GM21360 (cell line): ENCODE measurements around the gene PHKG1.
"Not testable (repeated sequence)": the region's sequence is repeated elsewhere in the genome, so short reads cannot be mapped to it uniquely, and the experiment has no call there.

ENCODE experiments used
- ATAC-seq: cut with Tn5 transposase; IDR thresholded peaks from one replicate; pipeline ENCODE4 v1.9.1; 2021; ENCODE audit warnings: mild to moderate bottlenecking, moderate library complexity; ENCODE audit not compliant: unreplicated experiment

Gene PHKG1

DNA sequence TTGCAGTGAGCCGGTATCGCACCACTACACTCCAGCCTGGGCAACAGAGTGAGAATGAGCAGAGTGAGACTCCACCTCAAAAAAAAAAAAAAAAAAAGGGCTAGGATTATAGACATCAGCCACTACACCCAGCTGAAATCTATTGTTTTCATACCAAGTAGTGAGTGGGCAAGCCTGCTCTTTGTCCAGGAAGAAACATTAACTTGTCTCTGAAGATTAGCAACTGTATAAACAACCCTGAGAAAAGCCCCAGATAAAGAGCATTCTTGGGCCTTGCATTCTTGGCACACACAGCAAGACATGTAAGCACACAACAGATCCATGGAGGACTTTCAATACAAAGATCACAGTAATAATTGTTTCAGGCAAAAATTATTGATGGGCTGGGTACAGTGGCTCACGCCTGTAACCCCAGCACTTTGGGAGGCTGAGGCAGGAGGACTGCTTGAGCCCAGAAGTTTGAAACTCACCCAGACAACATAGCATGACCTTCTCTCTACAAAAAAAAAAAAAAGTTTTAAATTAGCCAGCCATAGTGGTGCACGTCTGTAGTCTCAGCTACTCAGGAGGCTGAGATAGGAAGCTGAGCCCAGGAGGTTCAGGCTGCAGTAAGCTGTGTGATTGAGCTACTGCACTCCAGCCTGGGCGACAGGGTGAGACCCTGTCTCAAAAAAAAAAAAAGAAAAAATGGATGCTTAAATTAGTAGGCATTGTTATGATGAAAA lies 45.9 kb downstream of the PHKG1 start:
- ATAC-seq: no peak

DNA sequence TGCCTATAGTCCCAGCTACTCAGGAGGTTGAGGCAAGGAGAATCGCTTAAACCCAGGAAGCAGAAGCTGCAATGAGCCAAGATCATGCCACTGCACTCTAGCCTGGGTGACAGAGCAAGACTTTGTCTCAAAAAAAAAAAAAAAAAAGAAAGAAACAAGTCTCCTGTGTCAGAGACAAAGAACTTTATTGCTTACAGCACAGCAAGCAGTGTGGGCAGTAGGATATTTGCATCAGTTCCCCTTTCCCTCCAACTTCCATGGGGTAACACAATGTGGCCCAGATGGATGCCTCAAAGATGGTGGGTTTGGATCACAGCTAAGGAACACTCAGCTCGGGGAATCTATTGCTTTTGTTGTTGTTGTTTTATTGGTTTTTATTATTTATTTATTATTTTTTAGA lies 47.0 kb downstream of the PHKG1 start:
- ATAC-seq: not testable (repeated sequence)

DNA sequence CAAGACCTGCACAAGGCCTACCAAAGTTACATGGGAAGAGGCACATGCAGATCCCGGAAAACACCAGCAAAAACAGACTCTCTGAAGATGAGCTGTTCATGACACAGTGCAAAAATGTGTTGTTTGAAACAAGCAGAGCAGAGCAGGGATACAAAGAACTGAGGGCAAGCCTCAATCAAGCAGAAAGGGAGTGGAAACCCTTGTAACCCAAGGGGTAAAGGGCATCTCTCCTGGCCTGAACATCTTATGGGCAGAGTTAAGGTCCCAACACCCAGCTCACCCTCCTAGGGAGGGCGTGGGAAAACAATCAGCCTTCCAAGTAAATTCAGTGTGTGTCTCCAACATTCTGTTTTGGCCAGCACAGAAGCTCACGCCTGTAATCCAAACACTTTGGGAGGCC lies 52.0 kb downstream of the PHKG1 start:
- ATAC-seq: no peak

DNA sequence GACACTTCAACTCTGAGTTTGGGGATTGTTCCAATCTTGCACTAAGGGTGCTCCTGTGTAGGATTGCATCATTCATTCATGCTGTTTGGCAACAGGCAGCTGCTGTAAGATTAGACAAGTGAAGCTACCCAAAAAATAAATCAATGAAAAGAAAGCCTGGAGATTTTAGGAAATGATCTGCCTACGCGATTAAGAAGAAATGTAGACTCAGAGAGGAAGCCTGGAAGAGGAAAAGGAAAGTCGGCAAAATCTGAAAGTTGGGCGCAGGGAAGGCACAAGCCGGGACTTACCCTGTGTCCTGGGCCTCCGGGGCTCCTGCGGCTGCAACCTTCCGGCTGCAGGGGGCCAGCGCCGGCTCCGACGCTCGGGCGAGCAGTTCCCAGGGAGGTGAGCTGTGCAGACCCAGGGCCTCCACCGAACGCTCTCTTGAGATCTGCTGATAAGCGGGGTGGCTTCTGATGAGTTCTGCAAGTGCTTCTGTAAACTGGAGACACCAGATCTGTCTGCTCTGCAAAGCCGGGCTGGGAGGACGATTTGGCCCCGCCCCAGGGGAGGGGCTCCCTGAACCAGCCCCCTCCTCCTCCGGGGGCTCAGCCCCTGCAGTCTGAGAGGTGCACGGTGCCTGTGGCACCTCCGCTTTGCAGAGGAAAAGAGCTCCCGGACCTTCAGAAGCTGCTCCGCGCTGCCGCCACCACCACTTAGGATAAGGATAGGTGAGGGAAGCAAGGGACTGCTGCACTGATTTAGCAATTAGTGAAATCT lies 58.9 kb downstream of the PHKG1 start:
- ATAC-seq: peak; percentile 97

DNA sequence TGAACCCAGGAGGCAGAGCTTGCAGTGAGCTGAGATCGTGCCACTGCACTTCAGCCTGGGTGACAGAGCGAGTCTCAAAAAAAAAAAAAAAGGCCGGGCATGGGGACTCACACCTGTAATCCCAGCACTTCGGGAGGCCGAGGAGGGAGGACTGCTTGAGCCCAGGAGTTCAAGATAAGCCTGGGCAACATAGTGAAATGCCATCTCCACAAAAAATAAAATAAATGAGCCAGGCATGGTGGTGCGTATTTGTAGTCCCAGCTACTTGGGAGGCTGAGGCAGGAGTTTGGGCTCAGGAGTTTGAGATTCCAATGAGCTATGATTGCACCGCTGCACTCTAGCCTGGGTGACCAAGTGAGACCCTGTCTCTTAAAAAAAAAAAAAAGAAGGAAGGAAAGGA lies 60.2 kb downstream of the PHKG1 start:
- not testable (repeated sequence) for ATAC-seq

DNA sequence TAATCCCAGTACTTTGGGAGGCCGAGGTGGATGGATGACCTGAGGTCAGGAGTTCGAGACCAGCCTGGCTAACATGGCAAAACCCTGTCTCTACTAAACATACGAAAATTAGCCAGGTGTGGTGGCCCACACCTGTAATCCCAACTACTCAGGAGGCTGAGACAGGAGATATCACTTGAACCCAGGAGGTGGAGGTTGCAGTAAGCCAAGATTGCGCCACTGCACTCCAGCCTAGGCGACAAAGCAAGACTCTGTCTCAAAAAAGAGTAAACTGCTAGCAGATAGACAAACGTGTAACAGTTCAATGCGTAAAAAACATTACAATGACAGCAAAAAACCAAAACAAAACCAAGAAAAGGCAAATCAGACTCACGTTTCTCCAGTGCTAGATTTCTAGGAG lies 61.2 kb downstream of the PHKG1 start:
- ATAC-seq: not testable (repeated sequence)

DNA sequence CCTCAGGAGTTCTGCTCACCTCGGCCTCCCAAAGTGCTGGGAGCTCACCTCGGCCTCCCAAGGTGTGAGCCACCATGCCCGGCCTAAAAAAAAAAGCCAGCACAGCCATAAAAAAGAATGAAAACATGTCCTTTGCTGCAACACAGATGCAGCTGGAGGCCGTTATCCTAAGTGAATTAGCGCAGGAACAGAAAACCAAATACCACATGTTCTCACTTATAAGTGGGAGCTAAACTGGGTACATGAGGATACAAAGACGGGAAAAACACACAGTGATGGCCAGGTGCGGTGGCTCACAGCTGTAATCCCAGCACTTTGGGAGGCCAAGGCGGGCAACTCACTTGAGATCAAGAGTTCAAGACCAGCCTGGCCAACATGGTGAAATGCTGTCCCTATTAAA lies 62.4 kb downstream of the PHKG1 start:
- no peak for ATAC-seq
